ENCODE data around the gene TOX2. TPM values are rescaled to one million over a fixed set of nuclear protein-coding genes. Genes with fewer than 3 reads are reported as not detected.

Gene TOX2
- total RNA-seq, 1 donor, result 5.2 TPM

GRCh38 chr20:43921227-43921780, 6.7 kb downstream of the TOX2 start:
- no peak for TF ChIP-seq CTCF (IDR thresholded peaks at IDR 0.05; ENCODE audit: insufficient read depth, low read length)
- no peak for DNase-seq (ENCODE audit: low read depth)
- no peak overlapping the region for H3K4me3 ChIP-seq (ENCODE audit: low read depth, low read length)

DNA sequence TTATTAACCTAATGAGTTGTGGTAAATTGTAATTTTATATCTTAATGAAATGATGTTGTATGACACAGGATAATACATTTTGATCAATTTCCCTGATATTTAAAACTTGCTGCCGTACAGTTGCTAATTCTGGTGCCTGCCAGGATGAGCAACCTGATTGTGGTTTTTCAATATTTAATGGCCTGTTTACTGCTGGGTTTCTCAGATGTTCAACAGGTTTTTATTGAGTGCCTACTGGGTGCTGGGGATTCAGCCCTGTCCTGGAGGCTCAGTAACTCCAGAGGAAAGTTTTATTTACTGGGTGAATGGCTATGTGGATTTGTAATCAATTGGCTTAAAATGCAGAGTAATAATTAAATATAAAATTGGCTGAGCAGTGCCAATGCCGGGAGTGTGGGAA, 8.0 kb downstream of the TOX2 start:
- no peak for DNase-seq (ENCODE audit: low read depth)
- no peak overlapping the region for H3K4me3 ChIP-seq (ENCODE audit: low read depth, low read length)
- no peak for TF ChIP-seq CTCF (IDR thresholded peaks at IDR 0.05; ENCODE audit: insufficient read depth, low read length)

DNA sequence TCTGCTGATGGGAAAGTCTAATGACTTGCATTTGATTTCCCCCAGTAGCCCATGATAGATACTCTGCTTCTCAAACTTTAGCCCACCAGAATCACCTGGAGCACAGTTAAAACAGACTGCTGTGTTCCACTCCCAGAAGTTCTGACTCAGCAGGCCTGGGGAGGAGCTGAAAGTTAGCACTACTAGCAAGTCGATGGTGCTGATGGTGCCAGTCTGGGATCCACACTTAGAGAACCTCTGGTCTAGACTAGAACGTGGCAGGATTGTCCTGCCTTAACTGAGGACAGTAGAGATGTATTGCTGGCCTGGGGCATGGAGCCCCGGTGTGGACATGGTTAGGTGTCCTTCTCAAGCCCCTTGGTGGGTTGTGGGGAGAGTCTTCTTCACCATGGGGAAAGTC, 8.7 kb downstream of the TOX2 start:
- H3K4me3 ChIP-seq (ENCODE audit: low read depth, low read length), result no peak overlapping the region
- DNase-seq (ENCODE audit: low read depth), result no peak
- no peak for TF ChIP-seq CTCF (IDR thresholded peaks at IDR 0.05; ENCODE audit: insufficient read depth, low read length)

DNA sequence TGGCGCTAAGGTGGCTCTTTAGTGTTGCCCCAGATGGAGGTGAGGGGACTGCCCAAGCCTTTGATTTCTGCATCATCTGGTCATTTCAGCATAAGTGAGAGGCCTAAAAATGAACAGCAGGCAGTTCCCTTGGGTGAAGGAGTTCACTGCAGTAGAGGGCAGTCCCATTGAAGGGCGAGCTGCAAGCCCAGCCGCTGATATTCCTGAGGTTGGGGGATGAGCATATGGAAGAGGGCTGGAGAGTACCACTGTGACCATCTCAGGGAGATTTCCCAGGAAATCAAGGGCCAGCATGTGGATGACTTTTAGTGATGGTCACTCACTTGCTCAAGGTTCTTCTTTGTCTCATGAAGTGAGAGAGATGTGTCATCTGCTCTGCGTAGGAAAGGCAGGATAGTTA, 9.3 kb downstream of the TOX2 start:
- no peak for DNase-seq (ENCODE audit: low read depth)
- no peak overlapping the region for H3K4me3 ChIP-seq (ENCODE audit: low read depth, low read length)
- no peak for TF ChIP-seq CTCF (IDR thresholded peaks at IDR 0.05; ENCODE audit: insufficient read depth, low read length)

DNA sequence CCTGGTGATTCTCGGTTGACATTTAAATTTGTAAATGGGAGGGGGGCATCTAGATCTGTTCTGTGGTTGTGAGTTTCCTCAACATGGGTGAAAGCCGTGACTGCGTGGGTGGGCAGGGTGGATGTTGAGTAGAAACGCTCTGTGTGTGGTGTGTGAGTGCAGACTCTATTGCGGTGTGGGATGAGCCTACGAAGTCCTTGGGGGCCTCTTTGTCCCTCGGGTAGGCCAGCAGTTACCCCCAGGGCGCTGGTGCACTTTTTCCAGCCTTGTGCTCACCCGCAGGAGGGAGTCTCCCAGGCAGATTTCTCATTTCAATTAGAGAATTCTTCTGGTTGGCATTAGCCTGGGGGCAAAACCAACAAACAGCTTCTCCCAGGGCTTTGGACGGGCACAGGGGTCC, 10.6 kb downstream of the TOX2 start:
- TF ChIP-seq CTCF (IDR thresholded peaks at IDR 0.05; ENCODE audit: insufficient read depth, low read length), result no peak
- no peak overlapping the region for H3K4me3 ChIP-seq (ENCODE audit: low read depth, low read length)
- no peak for DNase-seq (ENCODE audit: low read depth)

GRCh38 chr20:43925801-43926200, 11.1 kb downstream of the TOX2 start:
- peak; percentile 47 for DNase-seq (ENCODE audit: low read depth)
- TF ChIP-seq CTCF (IDR thresholded peaks at IDR 0.05; ENCODE audit: insufficient read depth, low read length), result no peak
- no peak overlapping the region for H3K4me3 ChIP-seq (ENCODE audit: low read depth, low read length)
